Neural cell (in vitro differentiated cells): Measurements from ENCODE around the gene DOHH.

Source experiments
- CTCF ChIP-seq: fragments of 450-650 bp; IDR thresholded peaks from 2 replicates; pipeline ENCODE4 v1.5.1; 2014; ENCODE audit warnings: antibody characterized with exemption, mild to moderate bottlenecking, moderate library complexity; ENCODE audit not compliant: poor library complexity, severe bottlenecking
- EZH2 ChIP-seq: fragments of 200-600, 300-800 bp; shearing (Covaris generic), sonication (generic); IDR thresholded peaks from 2 replicates; pipeline ENCODE4 v1.6.1; 2014; ENCODE audit warnings: antibody characterized with exemption, low read length, borderline replicate concordance, mild to moderate bottlenecking; ENCODE audit not compliant: insufficient read depth, poor library complexity, severe bottlenecking
- POLR2AphosphoS5 ChIP-seq: IDR thresholded peaks from 2 replicates; pipeline ENCODE4 v1.6.1; 2012
- RAD21 ChIP-seq: fragments of 450-650 bp; conservative IDR thresholded peaks from 2 replicates; pipeline ENCODE4 v1.6.1; 2014; ENCODE audit warnings: antibody characterized with exemption, mild to moderate bottlenecking, moderate library complexity
- SMC3 ChIP-seq: fragments of 450-650 bp; conservative IDR thresholded peaks from 2 replicates; pipeline ENCODE4 v1.6.1; 2014; ENCODE audit warnings: antibody characterized with exemption, mild to moderate bottlenecking, moderate library complexity; ENCODE audit not compliant: poor library complexity
- TAF1 ChIP-seq: IDR thresholded peaks from 2 replicates; pipeline ENCODE4 v1.6.1; 2012; ENCODE audit warnings: low read depth

DNA sequence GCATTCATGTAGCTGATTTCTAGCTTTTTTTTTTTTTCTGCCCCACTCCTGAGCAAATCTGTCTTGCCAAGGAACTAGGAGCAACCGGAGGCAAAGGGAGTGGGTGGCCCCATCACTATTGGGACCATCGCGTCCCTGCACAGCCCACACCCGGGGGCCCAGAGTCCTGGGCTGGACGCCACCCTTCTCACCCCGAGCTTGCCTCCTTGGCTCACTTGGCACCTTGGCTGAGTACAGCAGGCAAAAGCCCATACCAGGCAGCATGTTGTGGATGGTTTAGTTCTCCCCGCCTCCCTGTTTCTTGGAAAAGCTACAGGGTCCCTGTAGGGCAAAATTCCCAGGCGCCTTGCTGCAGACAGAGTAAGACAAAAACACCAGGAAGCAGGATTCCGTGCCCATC is 33.8 kb downstream of the DOHH start:
- TF ChIP-seq CTCF (no peak), POLR2AphosphoS5 (no peak), EZH2 (no peak), RAD21 (no peak), SMC3 (no peak), TAF1 (no peak)
